ENCODE results near the gene PLS1. TPM values are rescaled to one million over a fixed set of nuclear protein-coding genes. Genes with fewer than 3 reads are reported as not detected.

PLS1 gene
- total and polyA plus RNA-seq, 11 donors, result 0.80 to 3.7 (median 1.7) TPM

- H3K36me3 ChIP-seq, result no peaks in the 10 kb centered on the region
- no peak for DNase-seq
- TF ChIP-seq, protein P1, sequence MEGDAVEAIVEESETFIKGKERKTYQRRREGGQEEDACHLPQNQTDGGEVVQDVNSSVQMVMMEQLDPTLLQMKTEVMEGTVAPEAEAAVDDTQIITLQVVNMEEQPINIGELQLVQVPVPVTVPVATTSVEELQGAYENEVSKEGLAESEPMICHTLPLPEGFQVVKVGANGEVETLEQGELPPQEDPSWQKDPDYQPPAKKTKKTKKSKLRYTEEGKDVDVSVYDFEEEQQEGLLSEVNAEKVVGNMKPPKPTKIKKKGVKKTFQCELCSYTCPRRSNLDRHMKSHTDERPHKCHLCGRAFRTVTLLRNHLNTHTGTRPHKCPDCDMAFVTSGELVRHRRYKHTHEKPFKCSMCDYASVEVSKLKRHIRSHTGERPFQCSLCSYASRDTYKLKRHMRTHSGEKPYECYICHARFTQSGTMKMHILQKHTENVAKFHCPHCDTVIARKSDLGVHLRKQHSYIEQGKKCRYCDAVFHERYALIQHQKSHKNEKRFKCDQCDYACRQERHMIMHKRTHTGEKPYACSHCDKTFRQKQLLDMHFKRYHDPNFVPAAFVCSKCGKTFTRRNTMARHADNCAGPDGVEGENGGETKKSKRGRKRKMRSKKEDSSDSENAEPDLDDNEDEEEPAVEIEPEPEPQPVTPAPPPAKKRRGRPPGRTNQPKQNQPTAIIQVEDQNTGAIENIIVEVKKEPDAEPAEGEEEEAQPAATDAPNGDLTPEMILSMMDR (IDR thresholded peaks at IDR 0.05), result no peak
- no peak for TF ChIP-seq POLR2A (IDR thresholded peaks at IDR 0.05)
- 69 to 85% (median 81%) methylated on average over 1 of the region's 1 CpG for WGBS, 4 donors
- no peaks in the 10 kb centered on the region for H3K27me3 ChIP-seq
- H3K27ac ChIP-seq, result no peak overlapping the region
- ATAC-seq, result no peak
- H3K9me3 ChIP-seq, result no peaks in the 10 kb centered on the region
- H3K4me1 ChIP-seq, result no peaks in the 10 kb centered on the region
- intact Hi-C loops (cut with DNase I), result no loop called here
- no peak overlapping the region for H3K4me3 ChIP-seq
These were observed 67.7 kb downstream of the PLS1 start for GRCh38 chr3:142663865-142664264.

GRCh38 chr3:142664311-142664710, 68.1 kb downstream of the PLS1 start:
- WGBS, 4 donors, result 77 to 85% (median 79%) methylated on average over 2 of the region's 2 CpGs
- ATAC-seq, result no peak
- Histone ChIP-seq H3K4me3 (no peak overlapping the region), H3K9me3 (no peaks in the 10 kb centered on the region), H3K4me1 (no peaks in the 10 kb centered on the region), H3K27ac (no peak overlapping the region), H3K27me3 (no peaks in the 10 kb centered on the region), H3K36me3 (no peaks in the 10 kb centered on the region)
- TF ChIP-seq POLR2A (IDR thresholded peaks at IDR 0.05), result no peak
- TF ChIP-seq, protein P1 (IDR thresholded peaks at IDR 0.05), result no peak
- intact Hi-C loops (cut with DNase I), result no loop called here
- no peak for DNase-seq

DNA sequence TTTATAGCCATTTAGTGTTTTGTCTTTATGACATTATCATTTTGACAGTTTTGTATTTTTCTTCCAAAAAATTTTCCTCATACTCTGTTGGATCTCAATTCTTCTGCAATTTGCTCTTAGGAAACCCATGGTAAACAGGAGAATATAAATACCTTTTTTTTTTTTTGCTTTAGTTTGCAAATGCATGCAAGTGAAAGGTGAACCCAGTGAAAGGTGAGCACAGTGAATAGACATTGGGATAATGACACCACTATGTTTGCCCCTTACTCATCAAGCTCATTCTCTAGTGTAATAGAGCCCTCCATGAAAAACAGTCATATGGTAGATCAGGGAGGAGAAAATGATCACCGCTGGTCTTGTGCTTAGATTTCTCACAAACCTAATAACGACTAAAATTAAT, 68.6 kb downstream of the PLS1 start:
- no peaks in the 10 kb centered on the region for H3K27me3 ChIP-seq
- intact Hi-C loops (cut with DNase I), result no loop called here
- DNase-seq, result no peak
- ATAC-seq, result no peak
- no peaks in the 10 kb centered on the region for H3K36me3 ChIP-seq
- no peak overlapping the region for H3K4me3 ChIP-seq
- H3K27ac ChIP-seq, result no peak overlapping the region
- TF ChIP-seq, protein P1 (IDR thresholded peaks at IDR 0.05), result no peak
- no peak for TF ChIP-seq POLR2A (IDR thresholded peaks at IDR 0.05)
- no peaks in the 10 kb centered on the region for H3K4me1 ChIP-seq
- WGBS, 4 donors, result 76 to 82% (median 77%) methylated on average over 2 of the region's 2 CpGs
- no peaks in the 10 kb centered on the region for H3K9me3 ChIP-seq

DNA sequence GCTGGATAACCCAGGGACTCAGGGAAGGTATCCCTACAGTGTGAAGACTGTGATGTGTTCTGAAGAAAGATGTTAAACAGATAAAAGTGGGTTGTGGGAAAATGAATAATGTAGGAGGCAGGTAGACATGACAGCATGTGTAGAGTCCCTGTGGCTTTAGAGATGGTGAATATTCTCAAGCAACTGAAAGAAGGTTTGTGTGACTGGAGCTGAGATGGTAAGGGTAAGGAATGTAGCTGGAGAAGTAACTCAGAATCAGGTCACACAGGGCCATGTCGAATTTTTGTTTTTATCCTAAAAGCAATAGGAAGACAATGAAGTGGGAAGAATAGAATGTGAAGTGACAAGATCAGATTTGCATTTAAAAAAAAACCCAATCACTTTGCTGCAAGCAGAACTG, 73.9 kb downstream of the PLS1 start:
- Histone ChIP-seq H3K27me3 (no peaks in the 10 kb centered on the region), H3K36me3 (no peaks in the 10 kb centered on the region), H3K4me1 (no peaks in the 10 kb centered on the region), H3K27ac (no peak overlapping the region), H3K4me3 (no peak overlapping the region), H3K9me3 (no peaks in the 10 kb centered on the region)
- ATAC-seq (no peak), DNase-seq (no peak)
- intact Hi-C loops (cut with DNase I), result no loop called here
- TF ChIP-seq, protein P1 (IDR thresholded peaks at IDR 0.05), result no peak
- TF ChIP-seq POLR2A (IDR thresholded peaks at IDR 0.05), result no peak
- WGBS, 4 donors, result 34 to 47% (median 36%) methylated on average over 1 of the region's 1 CpG

Measured in heart left ventricle (tissue), 16 donors.